T-helper 22 cell (primary cell): ENCODE data around the gene GAGE12E.
"Not testable (repeated sequence)": the region's sequence is repeated elsewhere in the genome, so short reads cannot be mapped to it uniquely, and the experiment has no call there.

Experiments
- DNase-seq: peaks from one replicate; pipeline ENCODE4 v3.0.0-alpha.2; 2020; ENCODE audit warnings: low read depth

Gene GAGE12E

GRCh38 chrX:49550989-49551388, at the start of gene GAGE12E:
TSS of gene GAGE12E (plus strand) at chrX:49551289. CDS start at chrX:49552444, 1,155 bp downstream.
- DNase-seq: not testable (repeated sequence)

GRCh38 chrX:49531877-49532276, 19.2 kb upstream of the GAGE12E start, which contains the start of gene GAGE12C:
TSS of gene GAGE12C (plus strand) at chrX:49532177. CDS start at chrX:49533332, 1,155 bp downstream.
- not testable (repeated sequence) for DNase-seq

GRCh38 chrX:49541433-49541832, 9.7 kb upstream of the GAGE12E start, which contains the start of gene GAGE12D:
TSS of gene GAGE12D (plus strand) at chrX:49541733. CDS start at chrX:49542888, 1,155 bp downstream.
- not testable (repeated sequence) for DNase-seq

GRCh38 chrX:49560542-49560941, 9.5 kb downstream of the GAGE12E start, which contains the start of gene GAGE12F:
TSS of gene GAGE12F (plus strand) at chrX:49560842. CDS start at chrX:49561997, 1,155 bp downstream.
- DNase-seq: not testable (repeated sequence)

GRCh38 chrX:49568728-49569127, 17.6 kb downstream of the GAGE12E start:
- DNase-seq: not testable (repeated sequence)

- DNase-seq: not testable (repeated sequence)
Observed at GRCh38 chrX:49569152-49569551, 18.1 kb downstream of the GAGE12E start.

GRCh38 chrX:49570100-49570499, 19.0 kb downstream of the GAGE12E start, which contains the start of gene GAGE12G:
TSS of gene GAGE12G (plus strand) at chrX:49570400. CDS start at chrX:49571555, 1,155 bp downstream.
- not testable (repeated sequence) for DNase-seq

- not testable (repeated sequence) for DNase-seq
Observed at GRCh38 chrX:49579649-49580048, 28.6 kb downstream of the GAGE12E start, which contains the start of gene GAGE12H. TSS of gene GAGE12H (plus strand) at chrX:49579949. CDS start at chrX:49581104, 1,155 bp downstream.

- DNase-seq: not testable (repeated sequence)
Observed at GRCh38 chrX:49589196-49589595, 38.1 kb downstream of the GAGE12E start, which contains the start of gene GAGE2A. TSS of gene GAGE2A (plus strand) at chrX:49589496. CDS start at chrX:49590651, 1,155 bp downstream.

- DNase-seq: peak; percentile 7
Observed at GRCh38 chrX:49589769-49590478, 38.8 kb downstream of the GAGE12E start.

GRCh38 chrX:49590488-49590887, 39.4 kb downstream of the GAGE12E start:
- not testable (repeated sequence) for DNase-seq

GRCh38 chrX:49598720-49599119, 47.6 kb downstream of the GAGE12E start, which contains the start of gene GAGE1:
TSS of gene GAGE1 (plus strand) at chrX:49599020. CDS start at chrX:49600175, 1,155 bp downstream.
- not testable (repeated sequence) for DNase-seq
